Measurements from ENCODE around the gene SMLR1.

- no peak for TF ChIP-seq MLLT1 (IDR thresholded peaks at IDR 0.05)
- TF ChIP-seq EP300 (IDR thresholded peaks at IDR 0.05; ENCODE audit: borderline replicate concordance in 1 of 2, control insufficient read depth in 1 of 2, low read depth in 2 of 2, low read length in 2 of 2): no peak
- no peak for TF ChIP-seq CTCF (IDR thresholded peaks at IDR 0.05 in 2 of 3, conservative IDR thresholded peaks at IDR 0.05 in 1 of 3; ENCODE audit: control insufficient read depth in 2 of 3, extremely low read depth in 1 of 3, insufficient read depth in 1 of 3, low read depth in 3 of 3, low read length in 3 of 3)
- no peak for TF ChIP-seq POLR2A (IDR thresholded peaks at IDR 0.05; ENCODE audit: low read depth, low read length)
- TF ChIP-seq E2F4 (IDR thresholded peaks at IDR 0.05; ENCODE audit: low read depth, low read length): no peak
- TF ChIP-seq NR2F1 (conservative IDR thresholded peaks at IDR 0.05): no peak
Observed at GRCh38 chr6:130788954-130789353, 38.3 kb upstream of the SMLR1 start.

Measured in GM12878 (cell line).